Mammary epithelial cell (primary cell): Measurements from ENCODE around the gene CEP44.

Experiments
- EZH2 ChIP-seq: IDR thresholded peaks from 2 replicates; pipeline ENCODE4 v1.6.1; 2012; ENCODE audit warnings: low read length, inconsistent platforms, borderline replicate concordance
- TF ChIP-seq, protein P1 (sequence below), 2 donors: IDR thresholded peaks in 1 of 2; conservative IDR thresholded peaks in 1 of 2; 2 replicates each; pipeline ENCODE4 v1.5.1; 2011 to 2012; ENCODE audit warnings: inconsistent platforms in 2 of 2, low read length in 2 of 2, mild to moderate bottlenecking in 2 of 2, control low read depth in 1 of 2, low read depth in 1 of 2; ENCODE audit not compliant: insufficient read depth in 1 of 2; ENCODE audit errors: extremely low read depth in 1 of 2

GRCh38 chr4:174277433-174277832, 6.3 kb upstream of the CEP44 start:
- no peak for TF ChIP-seq EZH2
- TF ChIP-seq, protein P1, sequence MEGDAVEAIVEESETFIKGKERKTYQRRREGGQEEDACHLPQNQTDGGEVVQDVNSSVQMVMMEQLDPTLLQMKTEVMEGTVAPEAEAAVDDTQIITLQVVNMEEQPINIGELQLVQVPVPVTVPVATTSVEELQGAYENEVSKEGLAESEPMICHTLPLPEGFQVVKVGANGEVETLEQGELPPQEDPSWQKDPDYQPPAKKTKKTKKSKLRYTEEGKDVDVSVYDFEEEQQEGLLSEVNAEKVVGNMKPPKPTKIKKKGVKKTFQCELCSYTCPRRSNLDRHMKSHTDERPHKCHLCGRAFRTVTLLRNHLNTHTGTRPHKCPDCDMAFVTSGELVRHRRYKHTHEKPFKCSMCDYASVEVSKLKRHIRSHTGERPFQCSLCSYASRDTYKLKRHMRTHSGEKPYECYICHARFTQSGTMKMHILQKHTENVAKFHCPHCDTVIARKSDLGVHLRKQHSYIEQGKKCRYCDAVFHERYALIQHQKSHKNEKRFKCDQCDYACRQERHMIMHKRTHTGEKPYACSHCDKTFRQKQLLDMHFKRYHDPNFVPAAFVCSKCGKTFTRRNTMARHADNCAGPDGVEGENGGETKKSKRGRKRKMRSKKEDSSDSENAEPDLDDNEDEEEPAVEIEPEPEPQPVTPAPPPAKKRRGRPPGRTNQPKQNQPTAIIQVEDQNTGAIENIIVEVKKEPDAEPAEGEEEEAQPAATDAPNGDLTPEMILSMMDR (conservative IDR thresholded peaks at IDR 0.05 in 1 of 2, IDR thresholded peaks at IDR 0.05 in 1 of 2; ENCODE audit: extremely low read depth in 1 of 2, insufficient read depth in 1 of 2, low read depth in 1 of 2, low read length in 2 of 2) = no peak
